Forelimb muscle (tissue), 1 donor: Measurements from ENCODE around the gene ULK3. TPM values are rescaled to one million over a fixed set of nuclear protein-coding genes. Genes with fewer than 3 reads are reported as not detected.

Experiments
- DNase-seq: peaks from one replicate; pipeline ENCODE4 v3.0.0-alpha.2; 2013; ENCODE audit warnings: low read depth
- polyA plus RNA-seq: library from polyadenylated mRNA; unstranded; fragments of 120-200 nt; gene quantifications from one replicate; pipeline ENCODE4 v1.2.1, GENCODE V29; 2013; ENCODE audit not compliant: insufficient read length

The ULK3 gene
- polyA plus RNA-seq, 1 donor: 33.3 TPM

DNA sequence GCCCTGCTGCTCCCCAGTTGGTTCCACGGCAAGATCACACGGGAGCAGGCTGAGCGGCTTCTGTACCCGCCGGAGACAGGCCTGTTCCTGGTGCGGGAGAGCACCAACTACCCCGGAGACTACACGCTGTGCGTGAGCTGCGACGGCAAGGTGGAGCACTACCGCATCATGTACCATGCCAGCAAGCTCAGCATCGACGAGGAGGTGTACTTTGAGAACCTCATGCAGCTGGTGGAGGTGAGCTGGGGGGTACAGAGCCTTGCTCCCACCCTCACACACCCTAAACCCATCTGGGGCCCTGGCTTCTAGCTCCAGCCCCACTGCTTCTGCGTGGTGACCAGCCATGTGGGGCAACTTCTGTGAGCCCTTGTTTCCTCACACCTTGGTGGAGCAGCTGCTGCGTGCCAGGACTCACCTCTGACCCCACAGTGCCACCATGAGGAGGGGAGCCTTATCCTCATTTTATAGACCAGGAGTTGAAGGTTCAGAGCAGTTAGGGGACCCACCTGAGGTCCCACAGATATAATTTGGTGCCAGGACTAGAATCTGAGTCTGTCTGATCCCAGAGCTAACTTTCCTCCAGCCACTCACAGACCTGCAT lies 43.6 kb downstream of the ULK3 start:
- DNase-seq: no peak

DNA sequence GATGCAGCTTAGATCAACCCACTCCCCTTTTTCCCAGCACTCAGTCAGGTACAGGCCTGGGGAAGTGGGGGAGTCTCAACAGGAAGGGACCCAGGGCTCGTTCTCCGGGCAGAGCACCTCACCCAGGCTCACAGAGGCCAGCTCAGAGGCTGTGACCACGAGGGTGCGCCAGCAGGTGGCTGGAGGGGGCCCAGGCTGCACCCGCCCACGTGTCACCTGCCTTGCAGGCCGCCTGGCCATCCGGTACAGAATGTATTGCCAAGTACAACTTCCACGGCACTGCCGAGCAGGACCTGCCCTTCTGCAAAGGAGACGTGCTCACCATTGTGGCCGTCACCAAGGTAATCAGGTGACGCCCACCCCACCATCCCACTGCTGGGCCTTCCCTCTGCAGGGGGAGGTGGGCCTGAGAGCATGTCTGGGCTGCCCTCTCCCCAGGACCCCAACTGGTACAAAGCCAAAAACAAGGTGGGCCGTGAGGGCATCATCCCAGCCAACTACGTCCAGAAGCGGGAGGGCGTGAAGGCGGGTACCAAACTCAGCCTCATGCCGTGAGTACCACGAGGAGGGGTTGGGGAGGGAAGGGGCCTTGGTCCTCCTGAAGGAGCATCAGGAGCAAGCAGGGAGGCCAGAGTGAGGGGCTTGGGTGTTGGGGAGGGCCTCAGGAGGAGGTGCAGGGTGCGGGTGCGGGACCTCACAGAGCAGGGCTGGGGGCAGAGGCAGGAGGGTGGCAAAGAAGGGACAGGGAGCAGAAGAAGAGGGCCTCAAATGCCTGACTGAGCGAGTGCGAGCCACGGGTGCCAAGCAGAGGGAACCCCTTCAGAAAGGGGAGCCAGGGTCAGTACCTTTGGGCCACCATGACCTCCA lies 44.3 kb downstream of the ULK3 start:
- DNase-seq: no peak

DNA sequence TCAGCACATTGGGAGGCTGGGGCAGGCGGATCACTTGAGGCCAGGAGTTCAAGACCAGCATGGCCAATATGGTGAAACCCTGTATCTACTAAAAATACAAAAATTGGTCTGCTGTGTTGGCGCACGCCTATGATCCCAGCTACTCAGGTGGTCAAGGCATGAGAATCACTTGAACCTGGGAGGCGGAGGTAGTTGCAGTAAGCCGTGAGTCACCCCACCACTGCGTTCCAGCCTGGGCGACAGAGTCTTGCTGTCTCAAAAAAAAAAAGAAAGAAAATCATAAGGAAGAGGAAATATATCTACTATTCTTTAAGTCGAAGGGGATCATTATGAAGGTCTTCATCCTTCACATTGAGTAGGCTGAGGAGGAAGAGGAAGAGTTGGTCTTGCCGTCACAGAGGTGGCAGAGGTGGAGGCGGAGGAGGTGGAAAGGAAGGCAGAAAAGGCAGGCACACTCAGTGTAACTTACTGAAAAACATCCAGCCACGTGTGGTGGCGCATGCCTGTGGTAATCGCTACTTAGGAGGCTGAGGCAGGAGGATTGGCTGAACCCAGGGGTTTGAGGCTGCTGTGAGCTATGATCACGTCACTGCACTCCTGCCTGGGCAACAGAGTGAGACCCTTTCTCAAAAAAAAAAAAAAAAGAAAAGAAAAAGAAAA lies 46.9 kb downstream of the ULK3 start:
- DNase-seq: no peak

DNA sequence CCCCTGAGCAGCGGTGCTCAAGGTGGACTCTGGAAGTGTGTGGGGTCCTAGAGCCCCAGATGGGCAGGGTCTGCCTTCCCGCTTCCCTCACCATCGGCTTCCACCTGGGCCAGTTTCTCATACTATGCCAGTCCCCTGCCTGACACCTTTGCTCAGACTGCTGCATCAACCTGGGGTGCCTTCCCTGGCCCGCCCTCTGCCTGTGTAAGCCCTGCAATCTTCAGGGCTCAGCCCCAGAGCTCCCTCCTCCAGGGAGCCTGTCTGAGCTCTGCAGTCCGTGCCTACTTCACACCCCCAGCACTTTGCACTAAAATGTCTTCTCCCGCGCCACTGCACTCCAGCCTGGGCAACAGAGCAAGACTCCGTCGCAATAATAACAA lies 48.0 kb downstream of the ULK3 start:
- DNase-seq: no peak

DNA sequence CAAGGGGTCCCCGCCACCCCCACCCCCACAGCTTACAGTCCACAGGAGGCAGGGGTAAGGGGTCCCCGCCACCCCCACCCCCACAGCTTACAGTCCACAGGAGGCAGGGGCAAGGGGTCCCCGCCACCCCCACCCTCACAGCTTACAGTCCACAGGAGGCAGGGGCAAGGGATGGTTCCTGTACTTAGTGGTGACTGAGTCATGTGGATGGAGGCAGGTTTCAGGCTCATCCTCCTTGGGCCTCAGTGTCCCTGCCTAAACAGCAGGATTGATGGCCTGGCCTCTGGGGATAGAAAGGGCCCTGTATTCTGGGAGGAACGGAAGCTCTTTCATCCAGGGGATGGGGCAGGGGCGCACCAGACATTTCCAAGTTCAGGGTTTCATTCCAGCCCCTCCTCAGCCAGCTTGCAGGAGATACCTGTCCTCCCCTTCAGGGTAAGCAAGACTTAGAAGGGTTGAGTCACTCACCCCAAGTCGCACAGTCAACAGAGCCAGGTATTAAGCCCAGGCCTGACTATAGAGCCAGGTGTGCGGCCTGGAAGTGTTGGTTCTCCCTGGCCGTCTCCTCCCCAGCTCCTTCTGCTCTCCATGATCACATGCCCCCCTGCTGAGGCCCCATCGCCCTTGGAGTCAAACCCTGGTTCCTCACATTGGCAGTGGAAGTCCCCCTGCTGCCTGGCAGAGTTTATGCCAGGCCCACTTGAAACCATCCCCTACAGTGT lies 48.5 kb downstream of the ULK3 start:
- DNase-seq: no peak

DNA sequence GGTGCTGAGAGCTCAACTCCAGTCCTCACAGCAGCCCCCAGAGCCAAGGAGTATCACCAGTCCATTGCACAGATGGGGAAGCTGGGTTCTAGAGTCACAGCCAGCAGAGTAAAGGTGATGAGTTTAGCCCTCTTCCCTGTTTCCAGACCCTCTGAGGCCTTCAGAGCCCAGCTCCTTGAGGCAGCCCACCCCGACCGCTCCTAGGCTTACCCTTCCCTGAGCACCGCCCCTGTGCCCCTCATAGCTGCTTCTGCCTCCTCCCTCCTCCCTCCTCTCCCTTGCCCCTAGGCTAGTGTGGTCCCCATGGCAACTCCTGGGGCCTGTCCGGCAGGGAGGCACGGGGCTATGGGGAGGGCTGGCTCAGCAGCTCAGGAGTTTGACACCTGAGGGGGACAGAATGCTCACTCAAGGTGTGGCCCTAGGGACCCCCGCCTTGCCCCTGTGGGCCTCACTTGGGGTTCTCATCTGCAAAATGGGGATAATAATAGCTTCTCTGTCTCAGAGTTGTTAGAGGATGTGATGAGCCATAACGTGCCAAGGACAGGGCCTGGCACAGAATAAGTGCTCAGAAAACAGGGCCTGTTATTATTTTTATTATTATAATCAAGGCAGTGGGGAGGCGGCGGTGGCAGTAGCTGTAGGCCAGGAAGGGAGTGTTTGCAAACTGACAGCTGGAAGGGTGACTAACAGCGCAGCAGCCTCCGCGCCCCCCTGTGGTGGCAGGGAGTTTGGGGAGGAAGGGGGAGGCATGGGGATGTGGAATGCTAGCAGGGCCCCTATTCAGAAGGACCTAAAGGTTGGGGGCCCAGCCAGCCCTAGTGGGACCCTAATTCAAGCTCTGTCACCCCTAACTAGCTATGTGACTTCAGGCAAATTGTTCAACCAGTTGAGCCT lies 49.6 kb downstream of the ULK3 start:
- DNase-seq: no peak

DNA sequence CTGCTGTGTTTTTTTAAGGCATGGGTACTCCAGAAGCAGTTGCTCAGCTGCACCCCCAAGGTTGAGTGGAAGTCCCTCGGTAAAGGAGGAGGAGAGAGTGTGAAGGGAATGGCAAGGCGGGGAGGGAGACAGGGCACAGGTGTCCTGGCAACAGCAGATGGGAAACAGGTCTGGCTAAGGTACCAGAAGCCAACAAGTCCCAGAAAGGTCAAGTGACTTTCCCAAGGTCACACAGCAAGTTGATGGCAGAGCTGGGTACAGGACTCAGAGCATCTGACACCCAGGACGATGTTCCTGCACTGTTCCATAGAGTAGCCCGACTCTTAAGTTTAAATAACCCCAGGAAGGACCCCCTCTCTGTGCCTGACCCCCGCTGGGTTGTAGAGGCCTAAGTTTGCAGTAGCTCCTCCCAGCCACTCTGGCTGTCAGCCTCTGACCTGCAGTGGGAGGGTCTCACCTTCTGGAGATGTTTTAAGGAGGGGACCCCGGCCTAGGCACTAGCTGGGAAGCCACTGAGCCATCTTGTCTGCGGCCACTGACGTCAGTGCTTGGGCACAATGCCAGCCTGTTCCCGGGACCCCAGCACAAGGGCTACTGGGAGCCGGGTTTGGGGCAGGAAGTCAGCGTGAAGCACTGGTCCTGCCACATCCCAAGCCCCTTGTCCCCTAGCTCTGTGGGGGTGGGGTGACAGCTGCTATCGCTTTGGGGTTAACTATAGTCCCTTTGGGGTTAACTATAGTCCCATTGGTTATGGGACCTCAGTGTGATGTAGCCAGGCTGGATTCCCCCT lies 50.5 kb downstream of the ULK3 start:
- DNase-seq: no peak

DNA sequence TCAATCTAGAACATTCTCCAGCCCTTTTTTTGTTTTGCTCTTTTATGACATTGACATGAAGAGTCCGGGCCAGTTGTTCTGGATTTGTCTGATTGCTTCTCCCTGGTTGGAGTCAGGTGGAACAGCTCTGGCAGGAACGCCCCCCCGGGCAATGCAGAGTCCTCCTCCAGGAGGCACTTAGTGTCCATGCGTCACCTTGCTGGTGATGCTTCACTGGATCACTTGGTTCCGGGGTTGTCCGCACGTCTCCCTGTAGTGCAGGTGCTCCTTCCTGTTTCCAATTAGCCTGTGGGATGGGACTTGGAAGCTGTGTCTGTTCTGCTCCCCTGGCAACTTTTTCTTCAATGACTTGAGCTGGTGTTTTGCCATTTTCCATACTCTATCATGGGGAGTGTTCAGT lies 51.3 kb downstream of the ULK3 start:
- DNase-seq: no peak

DNA sequence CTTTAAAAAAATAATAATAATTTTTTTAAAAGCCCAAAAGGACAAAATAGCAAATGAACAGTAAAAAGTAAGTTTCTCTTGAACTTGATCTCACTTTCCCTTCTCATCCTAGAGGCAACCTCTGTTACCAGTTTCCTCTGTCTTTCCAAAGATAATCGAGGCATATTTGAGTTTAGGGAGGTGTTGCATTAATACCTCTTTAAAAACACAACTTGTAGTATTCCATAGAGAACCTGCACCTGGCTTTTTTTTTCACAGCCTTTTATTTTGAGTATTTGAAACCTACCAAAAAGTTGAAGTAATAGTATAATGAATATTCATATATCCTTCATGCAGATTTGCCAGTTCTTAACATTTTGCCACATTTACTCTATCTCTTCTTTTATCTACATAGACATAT lies 51.9 kb downstream of the ULK3 start:
- no peak for DNase-seq

DNA sequence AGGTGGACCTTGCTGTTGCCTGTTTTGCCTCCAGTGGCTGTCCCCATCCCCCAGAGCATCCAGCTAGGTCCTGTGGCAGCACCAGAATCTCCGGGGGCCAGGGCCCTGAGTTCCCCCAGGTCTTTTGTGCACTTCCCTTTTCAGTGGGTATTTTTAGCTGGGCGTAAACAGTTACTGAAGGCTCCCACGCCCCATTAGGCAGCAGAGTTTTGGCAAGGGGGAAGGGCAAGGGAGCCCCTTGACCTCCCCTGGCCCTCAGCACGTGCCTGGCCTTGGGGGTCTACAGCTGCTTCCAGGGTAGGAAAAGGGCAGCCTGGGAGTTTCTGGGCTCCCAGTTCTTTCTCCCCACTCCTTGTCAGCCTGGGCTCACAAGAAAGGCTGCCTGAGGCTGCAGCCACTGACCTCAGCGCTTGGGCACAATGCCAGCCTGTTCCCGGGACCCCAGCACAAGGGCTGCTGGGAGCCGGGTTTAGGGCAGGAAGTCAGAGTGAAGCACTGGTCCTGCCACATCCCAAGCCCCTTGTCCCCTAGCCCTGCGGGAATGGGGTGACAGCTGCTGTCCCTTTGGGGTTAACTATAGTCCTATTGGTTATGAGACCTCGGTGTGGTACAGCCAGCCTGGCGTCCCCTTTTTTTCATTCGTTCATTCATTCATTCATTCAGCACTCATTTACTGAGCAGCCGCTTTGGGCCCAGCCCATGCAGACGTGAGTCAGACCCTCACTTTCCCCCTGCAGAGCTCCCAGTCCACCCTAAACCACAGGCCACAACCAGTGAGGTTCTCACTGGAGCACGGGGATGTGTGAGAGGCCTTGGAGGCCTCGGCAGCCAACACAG lies 52.7 kb downstream of the ULK3 start:
- no peak for DNase-seq

DNA sequence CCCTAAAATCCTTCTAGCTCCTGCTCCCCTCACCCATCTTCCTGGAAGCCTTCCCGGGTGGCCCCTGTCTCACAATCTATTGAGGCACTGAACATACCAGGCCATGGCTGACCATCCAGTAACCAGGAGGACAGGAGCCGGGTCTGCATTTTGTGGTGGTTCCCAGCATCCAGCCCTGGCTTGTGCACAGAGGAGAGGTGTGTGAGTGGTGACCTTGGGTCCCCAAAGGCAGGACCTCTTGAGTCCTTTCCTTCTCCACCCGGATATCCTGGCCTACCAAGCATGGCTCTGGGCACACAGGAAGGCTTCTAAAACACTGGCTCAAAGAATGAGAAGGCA lies 53.2 kb downstream of the ULK3 start:
- DNase-seq: no peak

DNA sequence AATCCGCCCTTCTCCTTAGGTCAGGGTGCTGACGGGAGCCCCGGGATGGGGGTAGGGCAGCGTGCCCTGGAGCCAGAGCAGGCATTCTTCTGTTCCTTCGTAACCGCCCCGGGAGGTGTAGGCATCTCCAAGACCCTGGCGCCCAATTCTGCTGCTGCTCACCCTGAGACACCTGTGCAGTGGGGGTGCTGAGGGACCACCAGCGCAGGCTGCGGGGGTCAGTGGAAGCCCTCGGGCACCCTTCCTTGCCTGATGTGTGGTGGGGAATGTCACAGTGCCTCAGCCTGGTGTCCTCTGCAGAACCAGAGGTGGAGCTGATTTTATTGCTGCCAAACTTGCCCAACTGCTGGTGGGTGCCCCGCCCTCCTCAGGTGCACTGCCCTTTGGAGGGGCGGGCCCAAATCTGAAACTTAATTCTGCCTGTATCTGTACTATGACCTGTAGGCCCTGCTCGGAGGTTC lies 53.8 kb downstream of the ULK3 start:
- DNase-seq: no peak

DNA sequence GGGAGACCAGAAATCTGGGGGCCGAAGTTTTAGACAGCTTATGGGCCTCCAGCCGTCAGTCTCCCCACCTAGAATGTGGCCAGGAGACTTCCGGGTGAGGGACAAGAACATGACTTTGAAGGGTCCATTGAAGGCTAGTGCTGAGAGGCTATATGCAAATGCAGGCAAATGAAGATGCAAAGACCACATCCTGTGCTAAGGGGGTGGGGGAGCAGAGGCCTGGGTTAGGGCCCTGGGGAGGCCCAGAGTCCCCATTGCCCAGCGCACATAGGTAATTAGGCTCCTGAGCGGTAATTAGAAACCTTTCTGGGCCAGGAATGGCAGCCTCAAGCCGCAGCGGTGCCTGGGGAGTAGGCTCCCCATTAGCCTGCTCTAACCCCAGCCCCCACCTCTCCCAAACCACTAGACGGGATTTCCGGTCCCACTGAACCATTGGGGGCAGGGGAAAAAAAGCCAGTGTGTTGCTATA lies 54.2 kb downstream of the ULK3 start:
- DNase-seq: no peak

DNA sequence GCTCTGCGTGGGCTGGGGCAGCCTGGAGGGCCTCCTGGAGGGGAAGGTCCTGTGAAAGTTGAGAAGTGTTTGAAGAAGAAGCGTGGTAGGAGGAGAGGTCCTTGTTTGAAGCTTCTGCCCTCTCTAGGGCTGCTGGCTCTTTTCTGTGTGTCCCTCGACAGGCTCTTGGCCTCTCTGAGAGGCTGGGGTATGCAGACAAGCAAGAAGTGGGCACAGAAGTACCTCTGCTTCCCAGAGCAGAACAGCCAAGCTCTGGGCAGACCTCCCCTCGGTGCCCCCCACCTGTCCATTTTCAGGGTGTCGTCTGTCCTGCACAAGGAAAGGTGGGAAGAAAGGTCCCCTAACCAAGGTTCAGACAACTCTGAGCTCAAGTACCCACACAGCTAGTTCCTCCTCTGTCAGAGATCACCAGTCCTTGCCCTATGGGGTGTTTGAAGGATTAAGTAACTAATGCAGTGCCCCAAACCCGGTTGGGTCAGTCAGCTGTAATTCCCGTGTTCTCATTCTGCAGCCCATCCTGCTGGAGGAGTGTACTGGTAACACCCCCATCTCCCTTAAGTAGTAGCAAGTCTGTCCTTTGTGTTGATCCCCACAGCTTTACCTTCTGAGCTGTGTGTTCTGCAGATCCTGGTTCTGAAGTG lies 54.8 kb downstream of the ULK3 start:
- no peak for DNase-seq

DNA sequence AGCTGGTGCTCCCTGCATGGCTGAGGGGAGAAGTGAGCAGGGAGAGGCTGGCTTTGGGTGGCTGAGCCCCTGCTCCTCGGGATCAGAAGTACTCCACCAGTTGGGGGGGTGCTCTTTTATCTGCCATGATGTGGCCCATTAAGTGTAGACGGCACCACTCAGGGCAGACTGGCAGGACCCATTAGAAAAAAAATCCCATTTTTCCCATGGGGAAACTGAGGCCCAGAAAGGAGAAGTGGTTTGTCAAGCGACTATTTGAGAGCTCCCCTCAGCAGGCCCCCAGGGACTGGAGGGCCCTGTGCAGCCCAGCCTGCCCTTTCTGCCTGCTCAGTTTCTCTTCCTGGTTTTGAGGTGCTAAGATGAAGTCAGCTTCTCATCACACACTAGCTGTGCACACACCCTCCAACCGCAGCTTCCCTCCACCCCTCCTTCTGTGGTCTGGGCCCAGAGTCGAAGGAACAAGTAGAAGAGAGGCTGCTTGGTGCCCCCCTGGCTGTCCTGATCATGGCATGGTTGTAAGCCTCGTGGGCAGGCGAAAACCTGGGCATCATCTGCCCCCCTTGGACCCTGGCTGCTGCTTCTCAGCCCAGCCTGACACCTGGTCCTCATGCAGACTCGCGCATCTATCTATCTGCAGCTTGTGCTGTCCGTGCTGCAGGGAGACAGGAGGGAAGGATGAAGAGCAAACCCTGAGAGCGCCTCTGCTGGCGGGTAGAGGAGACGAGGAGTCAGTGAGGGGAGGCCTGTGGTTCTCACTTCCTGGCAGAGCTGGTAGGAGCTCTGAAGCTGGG lies 55.5 kb downstream of the ULK3 start:
- no peak for DNase-seq

DNA sequence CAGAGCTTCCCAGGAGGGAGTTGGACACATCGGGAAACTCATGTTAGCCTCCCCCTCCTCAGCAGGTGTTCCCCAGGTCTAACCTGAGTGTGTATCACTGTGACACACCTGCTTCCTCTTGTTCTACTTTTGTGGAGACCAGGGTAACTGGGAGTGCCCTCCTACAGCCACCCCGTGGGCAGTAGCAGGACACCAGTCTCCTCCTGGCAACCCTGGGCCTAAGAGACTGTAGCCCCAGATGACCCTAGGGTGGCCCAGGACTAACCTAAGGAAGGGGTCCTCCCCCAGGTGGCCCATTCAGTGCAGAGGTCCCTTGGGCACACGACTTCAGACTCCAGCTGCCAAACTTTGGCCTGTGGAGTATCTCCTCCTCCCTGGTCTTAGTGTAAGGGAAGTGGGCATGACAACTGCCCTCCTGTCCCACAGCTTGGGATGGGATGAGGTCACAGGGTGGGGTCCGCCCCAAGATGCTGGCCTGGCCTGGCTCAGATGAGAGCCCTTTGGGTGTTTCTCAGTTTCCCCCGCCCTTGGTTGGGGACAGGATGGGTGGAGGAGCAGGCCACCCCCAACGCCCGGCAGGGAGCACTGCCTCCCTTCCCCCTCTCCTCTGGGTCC lies 56.3 kb downstream of the ULK3 start:
- DNase-seq: no peak
